HFFc6 (cell line): ENCODE measurements around the gene CISD3. TPM values are rescaled to one million over a fixed set of nuclear protein-coding genes. Genes with fewer than 3 reads are reported as not detected.

Experiments
- DNase-seq: peaks from one replicate; pipeline ENCODE4 v3.0.0-alpha.2; 2018
- H3K27ac Mint-ChIP-seq: 2 replicates; pipeline ENCODE4 v1.8.0; 2020; ENCODE audit warnings: mild to moderate bottlenecking, mixed read lengths
- H3K27me3 Mint-ChIP-seq: 2 replicates; pipeline ENCODE4 v1.8.0; 2021; ENCODE audit warnings: mild to moderate bottlenecking, moderate library complexity, mixed read lengths; ENCODE audit not compliant: insufficient read depth
- H3K36me3 Mint-ChIP-seq: 2 replicates; pipeline ENCODE4 v1.8.0; 2021; ENCODE audit warnings: low read depth, mixed read lengths
- H3K4me1 Mint-ChIP-seq: 2 replicates; pipeline ENCODE4 v1.8.0; 2020; ENCODE audit warnings: low read depth, mixed read lengths
- H3K4me3 Mint-ChIP-seq: 2 replicates; pipeline ENCODE4 v1.8.0; 2020; ENCODE audit warnings: mild to moderate bottlenecking, moderate library complexity, mixed read lengths
- H3K9me3 Mint-ChIP-seq: 2 replicates; pipeline ENCODE4 v1.8.0; 2020; ENCODE audit warnings: mild to moderate bottlenecking, mixed read lengths
- CTCF ChIP-seq: fragments of 200-600 bp; sonication (generic); IDR thresholded peaks from 2 replicates; pipeline ENCODE4 v1.5.0; 2021; ENCODE audit warnings: antibody characterized with exemption, mild to moderate bottlenecking
- total RNA-seq, 6 experiments: library from RNA; stranded (reverse); fragmentation: NEBNext Ultra II Directional; extraction: Animal tissue kit (Norgen Biotek cat#: 25700); gene quantifications; 2 replicates in 1 of 6; 3 replicates in 5 of 6; pipeline ENCODE4 v1.2.3, GENCODE V29; 2021

CISD3 gene
- total RNA-seq, 6 experiments from 2014 or later, result 35.0 to 38.7 (median 36.6) TPM

- H3K27ac Mint-ChIP-seq, result no peak overlapping the region
- H3K4me3 Mint-ChIP-seq, result no peak overlapping the region
- H3K36me3 Mint-ChIP-seq, result peaks cover 1% of the 10 kb centered on the region; the same call in 1 of the 2 replicates
- no peak for TF ChIP-seq CTCF
- H3K27me3 Mint-ChIP-seq, result peaks cover 5% of the 10 kb centered on the region
- H3K9me3 Mint-ChIP-seq, result no peaks in the 10 kb centered on the region
- no peak for DNase-seq
- peaks cover 38% of the 10 kb centered on the region for H3K4me1 Mint-ChIP-seq
Measured at GRCh38 chr17:38727736-38728135, 2.4 kb upstream of the CISD3 start.

- Mint-ChIP-seq H3K36me3 (peaks cover 7% of the 10 kb centered on the region; the same call in 1 of the 2 replicates), H3K4me1 (peaks cover 41% of the 10 kb centered on the region), H3K9me3 (no peaks in the 10 kb centered on the region), H3K4me3 (no peak overlapping the region), H3K27ac (no peak overlapping the region), H3K27me3 (peaks cover 5% of the 10 kb centered on the region)
- no peak for DNase-seq
- TF ChIP-seq CTCF, result no peak
Measured at GRCh38 chr17:38728290-38728831, 1.8 kb upstream of the CISD3 start.

GRCh38 chr17:38729368-38729885 lies 714 bp upstream of the CISD3 start:
- Mint-ChIP-seq H3K27me3 (peaks cover 5% of the 10 kb centered on the region), H3K4me1 (peaks cover 44% of the 10 kb centered on the region), H3K9me3 (no peaks in the 10 kb centered on the region), H3K27ac (peak overlapping the region; percentile 29; the same call in 1 of the 2 replicates), H3K36me3 (peaks cover 7% of the 10 kb centered on the region; the same call in 1 of the 2 replicates), H3K4me3 (peak overlapping the region; percentile 80)
- DNase-seq, result no peak
- no peak for TF ChIP-seq CTCF

GRCh38 chr17:38730526-38731379 lies 612 bp downstream of the CISD3 start:
- H3K4me3 Mint-ChIP-seq, result peak overlapping the region; percentile 96
- peak; percentile 42 for DNase-seq
- peaks cover 45% of the 10 kb centered on the region for H3K4me1 Mint-ChIP-seq
- H3K9me3 Mint-ChIP-seq, result no peaks in the 10 kb centered on the region
- H3K27me3 Mint-ChIP-seq, result peaks cover 6% of the 10 kb centered on the region
- peak overlapping the region; percentile 87 for H3K27ac Mint-ChIP-seq
- no peak for TF ChIP-seq CTCF
- H3K36me3 Mint-ChIP-seq, result peaks cover 7% of the 10 kb centered on the region; the same call in 1 of the 2 replicates

- no peak for TF ChIP-seq CTCF
- peaks cover 7% of the 10 kb centered on the region; the same call in 1 of the 2 replicates for H3K36me3 Mint-ChIP-seq
- no peaks in the 10 kb centered on the region for H3K9me3 Mint-ChIP-seq
- peak overlapping the region; percentile 96 for H3K4me3 Mint-ChIP-seq
- peak overlapping the region; percentile 87 for H3K27ac Mint-ChIP-seq
- H3K4me1 Mint-ChIP-seq, result peaks cover 45% of the 10 kb centered on the region
- no peak for DNase-seq
- peaks cover 8% of the 10 kb centered on the region for H3K27me3 Mint-ChIP-seq
Measured at GRCh38 chr17:38731526-38732294, 1.6 kb downstream of the CISD3 start.
